A549 (cell line): ENCODE data around the gene CBY2. TPM values are rescaled to one million over a fixed set of nuclear protein-coding genes. Genes with fewer than 3 reads are reported as not detected.

Experiments used
- ATAC-seq, 2 experiments: fragments of 200-7000 bp in 1 of 2; fragments of >200 bp in 1 of 2; cut with Nextera tagmentation in 1 of 2; cut with Tn5 transposase in 1 of 2; 3 replicates each; pipeline versions ENCODE4 v1.8.0 to v1.9.1; 2018 to 2020; ENCODE audit warnings: mild to moderate bottlenecking in 1 of 2, moderate library complexity in 1 of 2
- CTCF ChIA-PET: fragments of 300-600 bp; sonication (Branson Sonifier 250); formaldehyde crosslinking; extraction: SDS; loops from one replicate; lab custom pipeline; 2021; ENCODE audit warnings: antibody characterized with exemption, inconsistent platforms; lab: Yijun Ruan, JAX
- POLR2A ChIA-PET: fragments of 350-600 bp; formaldehyde crosslinking; extraction: SDS; loops from one replicate; lab custom pipeline; 2021; ENCODE audit warnings: antibody characterized with exemption, inconsistent platforms; lab: Yijun Ruan, JAX
- DNase-seq, 2 experiments: peaks; one replicate each; pipeline versions ENCODE4 v3.0.0 to v3.0.0-alpha.2; 2011 to 2016; ENCODE audit warnings: low read depth in 1 of 2, low spot score in 1 of 2
- FAIRE-seq: peaks from 2 replicates; lab custom pipeline; 2011; peaks lifted over from hg19 to GRCh38; lab: Jason Lieb, UNC
- H3K27ac ChIP-seq, 2 experiments: fragments of >200 bp; sonication (Bioruptor Twin); formaldehyde crosslinking; 3 replicates each; pipeline ENCODE4 v1.5.1; 2016 to 2017
- H3K4me1 ChIP-seq: fragments of >200 bp; sonication (Bioruptor Twin); formaldehyde crosslinking; 3 replicates; pipeline ENCODE4 v1.6.1; 2016
- H3K4me2 ChIP-seq: fragments of >200 bp; sonication (Bioruptor Twin); formaldehyde crosslinking; 3 replicates; pipeline ENCODE4 v1.6.1; 2016
- H3K4me3 ChIP-seq: fragments of >200 bp; sonication (Bioruptor Twin); formaldehyde crosslinking; 3 replicates; pipeline ENCODE4 v1.5.1; 2016
- H3K9me3 ChIP-seq: fragments of >200 bp; sonication (Bioruptor Twin); formaldehyde crosslinking; 3 replicates; pipeline ENCODE4 v1.6.1; 2016
- FOSL2 ChIP-seq, 2 experiments: fragments of 450-650 bp in 1 of 2; fragments of >200 bp in 1 of 2; sonication (Bioruptor Twin) in 1 of 2; formaldehyde crosslinking; IDR thresholded peaks; 2 replicates each; pipeline versions ENCODE4 v1.5.0 to v1.6.1; 2016 to 2020; ENCODE audit warnings: mild to moderate bottlenecking in 1 of 2, moderate library complexity in 1 of 2
- FOXS1 ChIP-seq: fragments of 250-450 bp; sonication (Bioruptor Pico); IDR thresholded peaks from 2 replicates; pipeline ENCODE4 v1.5.0; 2020; ENCODE audit warnings: mild to moderate bottlenecking, moderate library complexity
- GATA3 ChIP-seq: IDR thresholded peaks from 2 replicates; pipeline ENCODE4 v1.6.1; 2012; ENCODE audit warnings: borderline replicate concordance
- HMGXB4 ChIP-seq: fragments of 250-450 bp; sonication (Bioruptor Pico); IDR thresholded peaks from 2 replicates; pipeline ENCODE4 v1.5.0; 2021; ENCODE audit warnings: mild to moderate bottlenecking, moderate library complexity, borderline replicate concordance
- HOXB13 ChIP-seq: fragments of 250-450 bp; sonication (Bioruptor Pico); IDR thresholded peaks from 2 replicates; pipeline ENCODE4 v1.5.0; 2020; ENCODE audit warnings: low read depth, mild to moderate bottlenecking, moderate library complexity
- JUN ChIP-seq, 2 experiments: fragments of >200 bp; sonication (Bioruptor Twin); formaldehyde crosslinking; IDR thresholded peaks; 2 replicates in 1 of 2; 3 replicates in 1 of 2; pipeline ENCODE4 v1.6.1; 2016 to 2017
- MAFK ChIP-seq: fragments of 450-650 bp; IDR thresholded peaks from 2 replicates; pipeline ENCODE4 v1.6.1; 2014; ENCODE audit not compliant: partially characterized antibody
- MAX ChIP-seq: IDR thresholded peaks from 2 replicates; pipeline ENCODE4 v1.6.1; 2012
- MAZ ChIP-seq: fragments of 150-350 bp; IDR thresholded peaks from 2 replicates; pipeline ENCODE4 v1.6.1; 2014; ENCODE audit warnings: antibody characterized with exemption, low read depth, low read length, borderline replicate concordance
- NPAS2 ChIP-seq: fragments of 250-450 bp; sonication (Bioruptor Pico); IDR thresholded peaks from 2 replicates; pipeline ENCODE4 v1.8.0; 2022; ENCODE audit warnings: mild to moderate bottlenecking, moderate library complexity, borderline replicate concordance
- POLR2A ChIP-seq: IDR thresholded peaks from 2 replicates; pipeline ENCODE4 v1.6.1; 2012; ENCODE audit warnings: mild to moderate bottlenecking, low read length
- POLR2AphosphoS2 ChIP-seq: conservative IDR thresholded peaks from 2 replicates; pipeline ENCODE4 v1.6.1; 2012; ENCODE audit warnings: low read length, improper control_type of control experiment, inconsistent platforms
- RFX5 ChIP-seq: fragments of 450-650 bp; IDR thresholded peaks from 2 replicates; pipeline ENCODE4 v1.7.1; 2014; ENCODE audit warnings: antibody characterized with exemption, mild to moderate bottlenecking, moderate library complexity
- TP53 ChIP-seq: fragments of 250-450 bp; sonication (Bioruptor Pico); IDR thresholded peaks from 2 replicates; pipeline ENCODE4 v1.5.0; 2021; ENCODE audit warnings: mild to moderate bottlenecking, moderate library complexity
- ZNF302 ChIP-seq: fragments of 250-450 bp; sonication (Bioruptor Pico); IDR thresholded peaks from 2 replicates; pipeline ENCODE4 v1.9.0; 2021; ENCODE audit warnings: inconsistent platforms, mild to moderate bottlenecking, moderate library complexity
- polyA plus RNA-seq, 4 experiments: library from polyadenylated mRNA; depleted of rRNA in 3 of 4; stranded (reverse); fragments of >200 nt; fragmentation: RNase III in 1 of 4; extraction: RNeasy Plus Mini Kit Qiagen cat#74134 plus additional on column Dnase treatment in 1 of 4; gene quantifications; 2 replicates in 3 of 4; 3 replicates in 1 of 4; pipeline ENCODE4 v1.2.3, GENCODE V29; 2011 to 2017
- TF ChIP-seq, protein P1 (sequence below): IDR thresholded peaks from 2 replicates; pipeline ENCODE4 v1.6.1; 2012
- TF ChIP-seq, protein P2 (sequence below): fragments of >200 bp; sonication (Bioruptor Twin); formaldehyde crosslinking; IDR thresholded peaks from 3 replicates; pipeline ENCODE4 v1.6.1; 2016
- TF ChIP-seq, protein P3 (sequence below): fragments of 200-600 bp; sonication (generic); IDR thresholded peaks from 2 replicates; pipeline ENCODE4 v1.6.1; 2016; ENCODE audit warnings: antibody characterized with exemption, mild to moderate bottlenecking, moderate library complexity

CBY2 gene
- polyA plus RNA-seq, 2 of the 4 experiments (the other 2 are of a cell fraction) = 0.28 TPM; not detected in 1

DNA sequence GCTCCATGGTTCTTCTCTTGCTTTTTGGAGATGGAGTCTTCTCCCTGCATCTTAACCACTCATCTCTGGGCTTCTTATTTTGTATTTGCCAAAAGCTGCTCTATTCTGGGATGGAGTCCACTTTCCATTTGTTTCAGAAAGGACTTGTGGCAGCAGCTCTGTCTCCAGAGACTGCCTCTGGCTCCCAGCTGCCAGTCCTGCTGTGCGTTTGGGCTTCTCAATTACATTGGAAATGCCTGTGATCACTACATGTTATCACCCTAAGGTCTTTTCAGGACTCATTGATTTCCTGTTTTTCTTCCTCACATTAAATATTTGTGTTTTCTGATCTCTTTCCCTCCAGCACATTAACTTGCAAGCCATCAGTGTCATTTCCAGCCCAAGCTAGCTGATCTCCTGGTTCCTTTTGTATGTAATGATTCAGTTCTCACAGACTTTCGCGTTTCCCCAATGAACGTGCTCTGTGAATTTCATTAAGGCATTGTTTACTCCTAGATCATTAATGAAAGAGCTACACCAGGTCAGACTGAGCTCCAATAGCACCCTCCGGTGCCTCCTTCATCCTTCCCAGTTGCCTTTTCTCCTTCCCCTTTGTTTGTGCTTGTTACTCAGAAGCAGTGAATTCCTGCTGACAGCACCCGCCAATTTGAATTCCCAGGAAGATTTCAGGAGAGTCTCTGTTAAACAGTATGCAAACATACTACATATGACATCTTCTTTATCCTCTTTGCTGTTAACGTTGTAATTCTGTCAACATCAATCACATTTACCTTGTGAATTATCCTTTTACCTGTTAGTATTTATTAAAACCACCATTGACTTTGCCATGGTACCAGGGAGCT lies 3.0 kb downstream of the CBY2 start (continued):
- TF ChIP-seq, protein P1, sequence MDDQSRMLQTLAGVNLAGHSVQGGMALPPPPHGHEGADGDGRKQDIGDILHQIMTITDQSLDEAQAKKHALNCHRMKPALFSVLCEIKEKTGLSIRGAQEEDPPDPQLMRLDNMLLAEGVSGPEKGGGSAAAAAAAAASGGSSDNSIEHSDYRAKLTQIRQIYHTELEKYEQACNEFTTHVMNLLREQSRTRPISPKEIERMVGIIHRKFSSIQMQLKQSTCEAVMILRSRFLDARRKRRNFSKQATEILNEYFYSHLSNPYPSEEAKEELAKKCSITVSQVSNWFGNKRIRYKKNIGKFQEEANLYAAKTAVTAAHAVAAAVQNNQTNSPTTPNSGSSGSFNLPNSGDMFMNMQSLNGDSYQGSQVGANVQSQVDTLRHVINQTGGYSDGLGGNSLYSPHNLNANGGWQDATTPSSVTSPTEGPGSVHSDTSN = no peak
- TF ChIP-seq POLR2A (no peak), RFX5 (no peak), MAX (no peak), NPAS2 (CRISPR knock-in tag) (no peak), HOXB13 (CRISPR knock-in tag) (no peak)
- TF ChIP-seq, protein P2, sequence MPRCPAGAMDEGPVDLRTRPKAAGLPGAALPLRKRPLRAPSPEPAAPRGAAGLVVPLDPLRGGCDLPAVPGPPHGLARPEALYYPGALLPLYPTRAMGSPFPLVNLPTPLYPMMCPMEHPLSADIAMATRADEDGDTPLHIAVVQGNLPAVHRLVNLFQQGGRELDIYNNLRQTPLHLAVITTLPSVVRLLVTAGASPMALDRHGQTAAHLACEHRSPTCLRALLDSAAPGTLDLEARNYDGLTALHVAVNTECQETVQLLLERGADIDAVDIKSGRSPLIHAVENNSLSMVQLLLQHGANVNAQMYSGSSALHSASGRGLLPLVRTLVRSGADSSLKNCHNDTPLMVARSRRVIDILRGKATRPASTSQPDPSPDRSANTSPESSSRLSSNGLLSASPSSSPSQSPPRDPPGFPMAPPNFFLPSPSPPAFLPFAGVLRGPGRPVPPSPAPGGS = no peak
- TF ChIP-seq, protein P3, sequence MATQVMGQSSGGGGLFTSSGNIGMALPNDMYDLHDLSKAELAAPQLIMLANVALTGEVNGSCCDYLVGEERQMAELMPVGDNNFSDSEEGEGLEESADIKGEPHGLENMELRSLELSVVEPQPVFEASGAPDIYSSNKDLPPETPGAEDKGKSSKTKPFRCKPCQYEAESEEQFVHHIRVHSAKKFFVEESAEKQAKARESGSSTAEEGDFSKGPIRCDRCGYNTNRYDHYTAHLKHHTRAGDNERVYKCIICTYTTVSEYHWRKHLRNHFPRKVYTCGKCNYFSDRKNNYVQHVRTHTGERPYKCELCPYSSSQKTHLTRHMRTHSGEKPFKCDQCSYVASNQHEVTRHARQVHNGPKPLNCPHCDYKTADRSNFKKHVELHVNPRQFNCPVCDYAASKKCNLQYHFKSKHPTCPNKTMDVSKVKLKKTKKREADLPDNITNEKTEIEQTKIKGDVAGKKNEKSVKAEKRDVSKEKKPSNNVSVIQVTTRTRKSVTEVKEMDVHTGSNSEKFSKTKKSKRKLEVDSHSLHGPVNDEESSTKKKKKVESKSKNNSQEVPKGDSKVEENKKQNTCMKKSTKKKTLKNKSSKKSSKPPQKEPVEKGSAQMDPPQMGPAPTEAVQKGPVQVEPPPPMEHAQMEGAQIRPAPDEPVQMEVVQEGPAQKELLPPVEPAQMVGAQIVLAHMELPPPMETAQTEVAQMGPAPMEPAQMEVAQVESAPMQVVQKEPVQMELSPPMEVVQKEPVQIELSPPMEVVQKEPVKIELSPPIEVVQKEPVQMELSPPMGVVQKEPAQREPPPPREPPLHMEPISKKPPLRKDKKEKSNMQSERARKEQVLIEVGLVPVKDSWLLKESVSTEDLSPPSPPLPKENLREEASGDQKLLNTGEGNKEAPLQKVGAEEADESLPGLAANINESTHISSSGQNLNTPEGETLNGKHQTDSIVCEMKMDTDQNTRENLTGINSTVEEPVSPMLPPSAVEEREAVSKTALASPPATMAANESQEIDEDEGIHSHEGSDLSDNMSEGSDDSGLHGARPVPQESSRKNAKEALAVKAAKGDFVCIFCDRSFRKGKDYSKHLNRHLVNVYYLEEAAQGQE = no peak
- TF ChIP-seq, all 56 proteins: peak for 0

DNA sequence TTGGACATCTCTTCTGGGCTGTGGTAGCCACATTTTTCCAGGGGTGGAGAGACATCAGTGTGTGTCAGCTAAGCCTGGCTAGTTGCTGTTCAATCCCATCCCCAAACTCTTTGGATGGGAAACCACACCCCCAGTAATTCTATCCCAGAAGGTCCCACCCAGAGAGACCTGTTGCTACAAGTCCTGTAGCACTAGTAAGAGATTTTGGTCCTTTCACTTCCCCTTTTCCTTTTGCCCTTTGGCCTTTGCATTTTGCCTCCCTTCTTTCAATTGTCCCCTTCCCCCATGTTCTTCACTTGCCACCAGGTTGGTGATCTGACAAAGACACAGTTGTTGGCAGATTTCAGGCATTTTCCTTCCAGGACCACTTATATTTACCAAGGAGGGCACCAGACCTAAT lies 3.8 kb downstream of the CBY2 start:
- ATAC-seq (no peak), FAIRE-seq (no peak), DNase-seq (no peak)
- ChIA-PET CTCF (no interaction called here), POLR2A (no interaction called here)
- no peaks in the 10 kb centered on the region for H3K4me1 ChIP-seq
- H3K4me3 ChIP-seq = no peak overlapping the region
- H3K27ac ChIP-seq = no peak overlapping the region
- H3K4me2 ChIP-seq = no peak overlapping the region
- TF ChIP-seq FOSL2 (IDR thresholded peaks at IDR 0.05) = no peak
- no peak for TF ChIP-seq FOSL2 (CRISPR knock-in tag; IDR thresholded peaks at IDR 0.05)
- no peak for TF ChIP-seq MAFK
- TF ChIP-seq GATA3 = no peak
- TF ChIP-seq TP53 (CRISPR knock-in tag) = no peak
- no peak for TF ChIP-seq POLR2AphosphoS2
- TF ChIP-seq, protein P1 = no peak
- TF ChIP-seq ZNF302 (CRISPR knock-in tag) = no peak
- no peak for TF ChIP-seq FOXS1 (CRISPR knock-in tag)
- no peak for TF ChIP-seq HMGXB4 (CRISPR knock-in tag)
- TF ChIP-seq MAZ = no peak
- no peak for TF ChIP-seq JUN (IDR thresholded peaks at IDR 0.05)
- TF ChIP-seq, all 56 proteins: peak for 0
- H3K9me3 ChIP-seq = no peaks in the 10 kb centered on the region
